Vagina (tissue), 2 donors: Measurements from ENCODE around the gene CTNND2.

Experiments
- POLR2AphosphoS5 ChIP-seq, 2 donors: sonication (generic); formaldehyde crosslinking; IDR thresholded peaks; one replicate each; pipeline ENCODE4 v1.9.0; 2017; ENCODE audit warnings: antibody characterized with exemption in 2 of 2, mild to moderate bottlenecking in 2 of 2, low read depth in 1 of 2; ENCODE audit not compliant: insufficient read depth in 1 of 2
- TF ChIP-seq, protein P1 (sequence below), 3 experiments: fragments of 450-650 bp in 2 of 3; fragments of 200-600 bp in 1 of 3; sonication (generic) in 1 of 3; IDR thresholded peaks; one replicate each; pipeline ENCODE4 v1.5.1; 2017 to 2019; ENCODE audit warnings: antibody characterized with exemption in 3 of 3, mild to moderate bottlenecking in 2 of 3, moderate library complexity in 2 of 3

DNA sequence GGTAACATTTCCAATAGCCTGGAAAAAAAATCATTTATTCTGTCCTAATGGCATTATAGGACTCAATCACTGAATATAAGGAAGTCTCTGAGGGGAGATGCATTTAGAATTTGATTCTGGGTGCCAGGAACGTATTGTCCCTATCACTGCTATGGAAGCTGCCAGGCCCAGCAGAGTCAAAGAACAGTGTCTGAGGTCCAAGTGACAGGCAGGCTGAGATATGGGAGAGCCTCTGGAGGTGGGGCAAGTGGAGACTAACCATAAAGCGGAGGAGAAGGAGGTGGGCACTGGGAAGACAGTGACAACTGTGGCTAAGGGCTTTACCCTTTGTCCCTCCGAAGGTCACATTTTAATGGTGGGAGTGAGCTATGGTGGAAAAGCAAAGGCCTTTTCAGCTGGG, 505.5 kb downstream of the CTNND2 start:
- TF ChIP-seq, protein P1, sequence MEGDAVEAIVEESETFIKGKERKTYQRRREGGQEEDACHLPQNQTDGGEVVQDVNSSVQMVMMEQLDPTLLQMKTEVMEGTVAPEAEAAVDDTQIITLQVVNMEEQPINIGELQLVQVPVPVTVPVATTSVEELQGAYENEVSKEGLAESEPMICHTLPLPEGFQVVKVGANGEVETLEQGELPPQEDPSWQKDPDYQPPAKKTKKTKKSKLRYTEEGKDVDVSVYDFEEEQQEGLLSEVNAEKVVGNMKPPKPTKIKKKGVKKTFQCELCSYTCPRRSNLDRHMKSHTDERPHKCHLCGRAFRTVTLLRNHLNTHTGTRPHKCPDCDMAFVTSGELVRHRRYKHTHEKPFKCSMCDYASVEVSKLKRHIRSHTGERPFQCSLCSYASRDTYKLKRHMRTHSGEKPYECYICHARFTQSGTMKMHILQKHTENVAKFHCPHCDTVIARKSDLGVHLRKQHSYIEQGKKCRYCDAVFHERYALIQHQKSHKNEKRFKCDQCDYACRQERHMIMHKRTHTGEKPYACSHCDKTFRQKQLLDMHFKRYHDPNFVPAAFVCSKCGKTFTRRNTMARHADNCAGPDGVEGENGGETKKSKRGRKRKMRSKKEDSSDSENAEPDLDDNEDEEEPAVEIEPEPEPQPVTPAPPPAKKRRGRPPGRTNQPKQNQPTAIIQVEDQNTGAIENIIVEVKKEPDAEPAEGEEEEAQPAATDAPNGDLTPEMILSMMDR (IDR thresholded peaks at IDR 0.05), result no peak
- no peak for TF ChIP-seq POLR2AphosphoS5 (IDR thresholded peaks at IDR 0.05; ENCODE audit: insufficient read depth in 1 of 2, low read depth in 1 of 2)
